Type B pancreatic cell (in vitro differentiated cells): ENCODE results near the gene IL16. TPM values are rescaled to one million over a fixed set of nuclear protein-coding genes. Genes with fewer than 3 reads are reported as not detected.

Source experiments
- DNase-seq: peaks from one replicate; pipeline ENCODE4 v3.0.0; 2021; ENCODE audit warnings: mixed read lengths; ENCODE audit not compliant: unreplicated experiment; ENCODE audit errors: extremely low spot score
- H3K27ac Mint-ChIP-seq: 2 replicates; pipeline ENCODE4 v1.8.0; 2021; ENCODE audit warnings: mild to moderate bottlenecking, mixed read lengths
- H3K27me3 Mint-ChIP-seq: 2 replicates; pipeline ENCODE4 v1.8.0; 2021; ENCODE audit warnings: mixed read lengths
- H3K36me3 Mint-ChIP-seq: 2 replicates; pipeline ENCODE4 v1.8.0; 2021; ENCODE audit warnings: mixed read lengths
- H3K4me1 Mint-ChIP-seq: one replicate; pipeline ENCODE4 v1.8.0; 2021; ENCODE audit warnings: mixed read lengths; ENCODE audit not compliant: unreplicated experiment
- H3K4me3 Mint-ChIP-seq: 2 replicates; pipeline ENCODE4 v1.8.0; 2021; ENCODE audit warnings: mild to moderate bottlenecking, mixed read lengths
- H3K9me3 Mint-ChIP-seq: 2 replicates; pipeline ENCODE4 v1.8.0; 2021; ENCODE audit warnings: mixed read lengths
- CTCF ChIP-seq: fragments of 200-600 bp; sonication (generic); conservative IDR thresholded peaks from 2 replicates; pipeline ENCODE4 v1.5.0; 2021; ENCODE audit warnings: antibody characterized with exemption, mild to moderate bottlenecking
- total RNA-seq: library from RNA; stranded (reverse); gene quantifications from 2 replicates; pipeline ENCODE4 v1.2.1, GENCODE V29; 2021; ENCODE audit warnings: low replicate concordance

Gene IL16
- total RNA-seq, 1 donor from 2014 or later = 0.14 TPM

- Mint-ChIP-seq H3K36me3 (no peaks in the 10 kb centered on the region), H3K9me3 (no peaks in the 10 kb centered on the region)
Measured at GRCh38 chr15:81253846-81254245, 57.2 kb downstream of the IL16 start.

GRCh38 chr15:81254277-81254915 lies 57.7 kb downstream of the IL16 start:
- no peaks in the 10 kb centered on the region for H3K9me3 Mint-ChIP-seq
- no peak for TF ChIP-seq CTCF
- H3K27ac Mint-ChIP-seq = no peak overlapping the region
- H3K4me3 Mint-ChIP-seq = no peak overlapping the region
- H3K36me3 Mint-ChIP-seq = no peaks in the 10 kb centered on the region
- H3K4me1 Mint-ChIP-seq = peaks cover 3% of the 10 kb centered on the region
- H3K27me3 Mint-ChIP-seq = peaks cover 13% of the 10 kb centered on the region
- no peak for DNase-seq

More at GRCh38 chr15:81253846-81254245, 57.2 kb downstream of the IL16 start:
- Mint-ChIP-seq H3K27ac (no peak overlapping the region), H3K27me3 (peaks cover 12% of the 10 kb centered on the region), H3K4me3 (no peak overlapping the region), H3K4me1 (peaks cover 3% of the 10 kb centered on the region)
- TF ChIP-seq CTCF = no peak
- no peak for DNase-seq

GRCh38 chr15:81254916-81255290 lies 58.2 kb downstream of the IL16 start:
- Mint-ChIP-seq H3K27me3 (peaks cover 14% of the 10 kb centered on the region), H3K9me3 (no peaks in the 10 kb centered on the region), H3K4me1 (peaks cover 3% of the 10 kb centered on the region), H3K4me3 (no peak overlapping the region), H3K36me3 (no peaks in the 10 kb centered on the region), H3K27ac (no peak overlapping the region)
- DNase-seq = no peak
- no peak for TF ChIP-seq CTCF

GRCh38 chr15:81255315-81255957 lies 58.8 kb downstream of the IL16 start:
- Mint-ChIP-seq H3K4me3 (no peak overlapping the region), H3K9me3 (no peaks in the 10 kb centered on the region)
- no peak for TF ChIP-seq CTCF

GRCh38 chr15:81255958-81256320 lies 59.3 kb downstream of the IL16 start:
- no peak for TF ChIP-seq CTCF
- H3K27me3 Mint-ChIP-seq = peaks cover 16% of the 10 kb centered on the region

More at GRCh38 chr15:81255315-81255957, 58.8 kb downstream of the IL16 start:
- DNase-seq = no peak
- Mint-ChIP-seq H3K27ac (no peak overlapping the region), H3K36me3 (no peaks in the 10 kb centered on the region), H3K4me1 (peaks cover 3% of the 10 kb centered on the region), H3K27me3 (peaks cover 16% of the 10 kb centered on the region)

More at GRCh38 chr15:81255958-81256320, 59.3 kb downstream of the IL16 start:
- Mint-ChIP-seq H3K36me3 (no peaks in the 10 kb centered on the region), H3K27ac (no peak overlapping the region), H3K9me3 (no peaks in the 10 kb centered on the region), H3K4me1 (peaks cover 3% of the 10 kb centered on the region), H3K4me3 (no peak overlapping the region)
- no peak for DNase-seq
